Prostate gland (tissue), 2 donors: Measurements from ENCODE around the gene RUVBL1. TPM values are rescaled to one million over a fixed set of nuclear protein-coding genes. Genes with fewer than 3 reads are reported as not detected.

Source experiments
- DNase-seq: peaks from one replicate; pipeline ENCODE4 v3.0.0-alpha.2; 2019; ENCODE audit warnings: low spot score
- H3K27ac ChIP-seq, 2 donors: fragments of 200-600 bp; sonication (generic); 2 replicates each; pipeline ENCODE4 v1.5.1; 2017 to 2019
- H3K27me3 ChIP-seq: fragments of 200-600 bp; sonication (generic); replicated peaks from 2 replicates; pipeline ENCODE4 v1.5.1; 2019; ENCODE audit not compliant: insufficient read depth
- H3K36me3 ChIP-seq, 2 donors: fragments of 200-600 bp; sonication (generic); 1 replicate in 1 of 2; 2 replicates in 1 of 2; pipeline versions ENCODE4 v1.5.1 to v1.8.1; 2017 to 2019
- H3K4me1 ChIP-seq: fragments of 200-600 bp; sonication (generic); replicated peaks from 2 replicates; pipeline ENCODE4 v1.5.1; 2019
- H3K4me3 ChIP-seq, 2 donors: fragments of 200-600 bp; sonication (generic); 2 replicates each; pipeline ENCODE4 v1.5.1; 2017 to 2019
- H3K9me3 ChIP-seq: fragments of 200-600 bp; sonication (generic); 2 replicates; pipeline ENCODE4 v1.5.1; 2017
- POLR2A ChIP-seq: fragments of 450-650 bp; IDR thresholded peaks from one replicate; pipeline ENCODE4 v1.6.1; 2016; ENCODE audit warnings: antibody characterized with exemption, mild to moderate bottlenecking
- POLR2AphosphoS5 ChIP-seq: sonication (generic); formaldehyde crosslinking; IDR thresholded peaks from one replicate; pipeline ENCODE4 v1.6.1; 2017; ENCODE audit warnings: antibody characterized with exemption
- WGBS: methylation state at CpG from one replicate; pipeline ENCODE4 v1.1.5; 2018; 5-methylcytosine and 5-hydroxymethylcytosine counted together
- intact Hi-C: fragments of 100-400 bp; cut with DNase I; formaldehyde crosslinking; loops from one replicate; pipeline ENCODE4 v1.14.2; 2022
- total RNA-seq, 2 donors: library from RNA; depleted of rRNA; stranded (reverse); fragments of >200 nt; gene quantifications; one replicate each; pipeline ENCODE4 v1.1.0, GENCODE V29; 2016
- TF ChIP-seq, protein P1 (sequence below), 4 experiments: fragments of 200-600 bp in 2 of 4; fragments of 450-650 bp in 2 of 4; sonication (generic) in 2 of 4; IDR thresholded peaks; 1 replicate in 3 of 4; 2 replicates in 1 of 4; pipeline ENCODE4 v1.5.1; 2016 to 2019; ENCODE audit warnings: antibody characterized with exemption in 4 of 4, mild to moderate bottlenecking in 2 of 4, moderate library complexity in 2 of 4

Gene RUVBL1
- total RNA-seq, 2 donors from 2014 or later, result 24.0 to 28.1 TPM

- Histone ChIP-seq H3K27me3 (no peaks in the 10 kb centered on the region), H3K4me1 (peaks cover 14% of the 10 kb centered on the region), H3K4me3 (no peak overlapping the region), H3K27ac (no peak overlapping the region), H3K36me3 (no peaks in the 10 kb centered on the region), H3K9me3 (no peaks in the 10 kb centered on the region)
- intact Hi-C loops, result no loop called here
- TF ChIP-seq POLR2AphosphoS5, result no peak
- TF ChIP-seq, protein P1, sequence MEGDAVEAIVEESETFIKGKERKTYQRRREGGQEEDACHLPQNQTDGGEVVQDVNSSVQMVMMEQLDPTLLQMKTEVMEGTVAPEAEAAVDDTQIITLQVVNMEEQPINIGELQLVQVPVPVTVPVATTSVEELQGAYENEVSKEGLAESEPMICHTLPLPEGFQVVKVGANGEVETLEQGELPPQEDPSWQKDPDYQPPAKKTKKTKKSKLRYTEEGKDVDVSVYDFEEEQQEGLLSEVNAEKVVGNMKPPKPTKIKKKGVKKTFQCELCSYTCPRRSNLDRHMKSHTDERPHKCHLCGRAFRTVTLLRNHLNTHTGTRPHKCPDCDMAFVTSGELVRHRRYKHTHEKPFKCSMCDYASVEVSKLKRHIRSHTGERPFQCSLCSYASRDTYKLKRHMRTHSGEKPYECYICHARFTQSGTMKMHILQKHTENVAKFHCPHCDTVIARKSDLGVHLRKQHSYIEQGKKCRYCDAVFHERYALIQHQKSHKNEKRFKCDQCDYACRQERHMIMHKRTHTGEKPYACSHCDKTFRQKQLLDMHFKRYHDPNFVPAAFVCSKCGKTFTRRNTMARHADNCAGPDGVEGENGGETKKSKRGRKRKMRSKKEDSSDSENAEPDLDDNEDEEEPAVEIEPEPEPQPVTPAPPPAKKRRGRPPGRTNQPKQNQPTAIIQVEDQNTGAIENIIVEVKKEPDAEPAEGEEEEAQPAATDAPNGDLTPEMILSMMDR (IDR thresholded peaks at IDR 0.05), result no peak
- no peak for TF ChIP-seq POLR2A
- WGBS, result 61% methylated on average over 4 of the region's 4 CpGs
- DNase-seq, result no peak
Observed at GRCh38 chr3:128081846-128082245, 41.8 kb downstream of the RUVBL1 start.

GRCh38 chr3:128081226-128081625 lies 42.4 kb downstream of the RUVBL1 start:
- no peak for DNase-seq
- H3K36me3 ChIP-seq, result no peaks in the 10 kb centered on the region
- no peak overlapping the region for H3K4me3 ChIP-seq
- 71% methylated on average over 6 of the region's 6 CpGs for WGBS
- TF ChIP-seq POLR2AphosphoS5 (no peak), POLR2A (no peak)
- TF ChIP-seq, protein P1 (IDR thresholded peaks at IDR 0.05), result no peak
- H3K4me1 ChIP-seq, result peaks cover 14% of the 10 kb centered on the region
- no peaks in the 10 kb centered on the region for H3K27me3 ChIP-seq
- H3K9me3 ChIP-seq, result no peaks in the 10 kb centered on the region
- intact Hi-C loops, result no loop called here
- H3K27ac ChIP-seq, result no peak overlapping the region

- intact Hi-C loops, result no loop called here
- Histone ChIP-seq H3K27me3 (no peaks in the 10 kb centered on the region), H3K4me1 (peaks cover 14% of the 10 kb centered on the region), H3K36me3 (no peaks in the 10 kb centered on the region), H3K4me3 (no peak overlapping the region), H3K9me3 (no peaks in the 10 kb centered on the region), H3K27ac (no peak overlapping the region)
- 80% methylated on average over 6 of the region's 6 CpGs for WGBS
- TF ChIP-seq POLR2AphosphoS5 (no peak), POLR2A (no peak)
- TF ChIP-seq, protein P1 (IDR thresholded peaks at IDR 0.05), result no peak
- DNase-seq, result no peak
Observed at GRCh38 chr3:128080323-128081080, 43.1 kb downstream of the RUVBL1 start.

GRCh38 chr3:128079823-128080222 lies 43.8 kb downstream of the RUVBL1 start:
- H3K9me3 ChIP-seq, result no peaks in the 10 kb centered on the region
- intact Hi-C loops, result loop anchor here (5.0 kb wide), 1 partner anchor 417 kb away; no protein-coding TSS in a partner anchor
- WGBS, result 89% methylated on average over 9 of the region's 9 CpGs
- TF ChIP-seq, protein P1 (IDR thresholded peaks at IDR 0.05), result no peak
- no peak overlapping the region for H3K4me3 ChIP-seq
- no peak for DNase-seq
- H3K27me3 ChIP-seq, result no peaks in the 10 kb centered on the region
- H3K36me3 ChIP-seq, result no peaks in the 10 kb centered on the region
- no peak overlapping the region for H3K27ac ChIP-seq
- H3K4me1 ChIP-seq, result peaks cover 14% of the 10 kb centered on the region

- peaks cover 9% of the 10 kb centered on the region for H3K4me1 ChIP-seq
- no peaks in the 10 kb centered on the region for H3K27me3 ChIP-seq
- no peak for DNase-seq
- TF ChIP-seq, protein P1 (IDR thresholded peaks at IDR 0.05), result no peak
- TF ChIP-seq POLR2A (no peak), POLR2AphosphoS5 (no peak)
- H3K4me3 ChIP-seq, result no peak overlapping the region
- no peaks in the 10 kb centered on the region for H3K9me3 ChIP-seq
- 95% methylated on average over 8 of the region's 8 CpGs for WGBS
- H3K27ac ChIP-seq, result no peak overlapping the region
- intact Hi-C loops, result loop anchor here (5.0 kb wide), 1 partner anchor 418 kb away; no protein-coding TSS in a partner anchor
- no peaks in the 10 kb centered on the region for H3K36me3 ChIP-seq
Observed at GRCh38 chr3:128078875-128079274, 44.7 kb downstream of the RUVBL1 start.
